CD14-positive monocyte (primary cell): ENCODE results near the gene ASCC2. TPM values are rescaled to one million over a fixed set of nuclear protein-coding genes. Genes with fewer than 3 reads are reported as not detected.

Source experiments
- DNase-seq, 3 donors: peaks; one replicate each; pipeline ENCODE4 v3.0.0-alpha.2; 2011 to 2022
- H2AFZ ChIP-seq: 2 replicates; pipeline ENCODE4 v1.6.0; 2012; ENCODE audit warnings: mild to moderate bottlenecking, low read depth, low read length, inconsistent platforms; ENCODE audit not compliant: insufficient read depth, poor library complexity, severe bottlenecking
- H3K27ac ChIP-seq, 2 donors: 1 replicate in 1 of 2; 2 replicates in 1 of 2; pipeline ENCODE4 v1.5.1; 2012 to 2013; ENCODE audit warnings: low read length in 2 of 2, control low read depth in 1 of 2, inconsistent platforms in 1 of 2, low read depth in 1 of 2, mild to moderate bottlenecking in 1 of 2
- H3K27me3 ChIP-seq, 2 donors: one replicate each; pipeline versions ENCODE4 v1.6.0 to v1.6.1; 2011 to 2013; ENCODE audit warnings: low read length in 2 of 2; ENCODE audit not compliant: control insufficient read depth in 2 of 2, insufficient read depth in 2 of 2
- H3K36me3 ChIP-seq, 2 donors: replicated peaks in 1 of 2; 1 replicate in 1 of 2; 2 replicates in 1 of 2; pipeline versions ENCODE4 v1.5.1 to v1.6.1; 2012 to 2013; ENCODE audit warnings: low read length in 2 of 2, control low read depth in 1 of 2, inconsistent platforms in 1 of 2, mild to moderate bottlenecking in 1 of 2; ENCODE audit not compliant: insufficient read depth in 2 of 2, control insufficient read depth in 1 of 2
- H3K4me1 ChIP-seq, 2 donors: 1 replicate in 1 of 2; 2 replicates in 1 of 2; pipeline versions ENCODE4 v1.5.1 to v1.6.1; 2012 to 2013; ENCODE audit warnings: low read length in 2 of 2, control low read depth in 1 of 2, inconsistent platforms in 1 of 2, mild to moderate bottlenecking in 1 of 2, moderate library complexity in 1 of 2; ENCODE audit not compliant: insufficient read depth in 2 of 2, control insufficient read depth in 1 of 2
- H3K4me2 ChIP-seq: replicated peaks from 2 replicates; pipeline ENCODE3; 2012; ENCODE audit warnings: low read length, moderate library complexity, mild to moderate bottlenecking; ENCODE audit not compliant: poor library complexity, severe bottlenecking; ENCODE audit errors: extremely low read depth
- H3K4me3 ChIP-seq, 3 experiments: fragments of 200-600 bp in 1 of 3; sonication (generic) in 1 of 3; replicated peaks in 1 of 3; 1 replicate in 2 of 3; 2 replicates in 1 of 3; pipeline ENCODE4 v1.5.1; 2011 to 2013; ENCODE audit warnings: low read length in 3 of 3, mild to moderate bottlenecking in 3 of 3, control low read depth in 2 of 3, low read depth in 2 of 3, inconsistent platforms in 1 of 3, moderate library complexity in 1 of 3
- H3K79me2 ChIP-seq: 2 replicates; pipeline ENCODE4 v1.6.0; 2012; ENCODE audit warnings: mild to moderate bottlenecking, control low read depth, inconsistent platforms, low read length, moderate library complexity; ENCODE audit not compliant: insufficient read depth
- H3K9ac ChIP-seq: 2 replicates; pipeline ENCODE4 v1.6.0; 2017; ENCODE audit warnings: low read length, mild to moderate bottlenecking; ENCODE audit not compliant: insufficient read depth, poor library complexity, severe bottlenecking
- H3K9me3 ChIP-seq, 2 donors: replicated peaks in 1 of 2; 1 replicate in 1 of 2; 2 replicates in 1 of 2; pipeline versions ENCODE4 v1.5.1 to v1.6.1; 2012 to 2013; ENCODE audit warnings: low read length in 2 of 2, control low read depth in 1 of 2; ENCODE audit not compliant: control insufficient read depth in 1 of 2, insufficient read depth in 1 of 2
- H4K20me1 ChIP-seq: 2 replicates; pipeline ENCODE4 v1.6.0; 2012; ENCODE audit warnings: mild to moderate bottlenecking, low read length, control low read depth, moderate library complexity; ENCODE audit not compliant: insufficient read depth
- H3K27ac Mint-ChIP-seq, 7 donors: one replicate each; pipeline ENCODE4 v1.8.0; 2020; ENCODE audit warnings: mild to moderate bottlenecking in 7 of 7, mixed read lengths in 7 of 7, moderate library complexity in 6 of 7, inconsistent platforms in 2 of 7
- H3K27me3 Mint-ChIP-seq, 3 donors: one replicate each; pipeline ENCODE4 v1.8.0; 2021 to 2022; ENCODE audit warnings: low read depth in 3 of 3, mild to moderate bottlenecking in 3 of 3, mixed read lengths in 3 of 3, moderate library complexity in 3 of 3, inconsistent platforms in 1 of 3
- H3K36me3 Mint-ChIP-seq, 2 donors: one replicate each; pipeline ENCODE4 v1.8.0; 2020; ENCODE audit warnings: mixed read lengths in 2 of 2, inconsistent platforms in 1 of 2, mild to moderate bottlenecking in 1 of 2
- H3K4me1 Mint-ChIP-seq: one replicate; pipeline ENCODE4 v1.8.0; 2020; ENCODE audit warnings: mild to moderate bottlenecking, mixed read lengths
- H3K4me3 Mint-ChIP-seq, 2 donors: one replicate each; pipeline ENCODE4 v1.8.0; 2020; ENCODE audit warnings: mild to moderate bottlenecking in 2 of 2, mixed read lengths in 2 of 2, moderate library complexity in 1 of 2
- H3K9me3 Mint-ChIP-seq, 7 donors: one replicate each; pipeline ENCODE4 v1.8.0; 2020 to 2022; ENCODE audit warnings: mixed read lengths in 7 of 7, mild to moderate bottlenecking in 6 of 7, moderate library complexity in 6 of 7, inconsistent platforms in 2 of 7
- WGBS: methylation state at CpG from one replicate; pipeline ENCODE4 v1.1.5; 2013; ENCODE audit warnings: missing lambda C conversion rate; ENCODE audit not compliant: insufficient coverage; 5-methylcytosine and 5-hydroxymethylcytosine counted together
- intact Hi-C, 2 donors: fragments of 100-400 bp; cut with micrococcal nuclease; formaldehyde crosslinking; loops; one replicate each; pipeline versions ENCODE4 v1.15.0 to v1.15.1; 2023
- polyA plus RNA-seq, 3 donors: library from polyadenylated mRNA; depleted of rRNA in 1 of 3; unstranded in 2 of 3; stranded (reverse) in 1 of 3; fragments of 300-500 nt in 2 of 3; fragments of >200 nt in 1 of 3; fragmentation: Illumina TruSeq in 2 of 3; gene quantifications; 1 replicate in 2 of 3; 2 replicates in 1 of 3; pipeline ENCODE4 v1.2.3, GENCODE V29; 2012 to 2021
- small RNA-seq: library from RNA; depleted of rRNA; stranded (forward); fragments of <200 nt; gene quantifications from one replicate; pipeline ENCODE3, GENCODE V24; 2012; ENCODE audit warnings: low read depth; ENCODE audit not compliant: insufficient read length
- TF ChIP-seq, protein P1 (sequence below): fragments of 200-600 bp; IDR thresholded peaks from one replicate; pipeline ENCODE4 v1.8.0; 2022; ENCODE audit warnings: antibody characterized with exemption, mild to moderate bottlenecking

Gene ASCC2
- polyA plus RNA-seq, 3 donors = 23.8 to 77.2 (median 39.6) TPM

- Mint-ChIP-seq H3K27me3 (peaks cover under 1 to 4% (median 1%) of the 10 kb centered on the region in 3 donors), H3K27ac (no peak overlapping the region), H3K9me3 (peaks cover 0 to 2% (median 0%) of the 10 kb centered on the region in 7 donors), H3K4me1 (no peaks in the 10 kb centered on the region), H3K4me3 (no peak overlapping the region), H3K36me3 (peaks cover 59 to 83% of the 10 kb centered on the region in 2 donors)
- H3K9ac ChIP-seq = no peak overlapping the region
- no peaks in the 10 kb centered on the region for H3K4me1 ChIP-seq
- DNase-seq = no peak
- WGBS = 94% methylated on average over 17 of the region's 17 CpGs
- no peak overlapping the region for H3K4me2 ChIP-seq
- no peak overlapping the region for H2AFZ ChIP-seq
- intact Hi-C loops = no loop called here
- H3K4me3 ChIP-seq = no peak overlapping the region
- H3K36me3 ChIP-seq = peaks cover 35 to 60% of the 10 kb centered on the region in 2 donors
- TF ChIP-seq, protein P1, sequence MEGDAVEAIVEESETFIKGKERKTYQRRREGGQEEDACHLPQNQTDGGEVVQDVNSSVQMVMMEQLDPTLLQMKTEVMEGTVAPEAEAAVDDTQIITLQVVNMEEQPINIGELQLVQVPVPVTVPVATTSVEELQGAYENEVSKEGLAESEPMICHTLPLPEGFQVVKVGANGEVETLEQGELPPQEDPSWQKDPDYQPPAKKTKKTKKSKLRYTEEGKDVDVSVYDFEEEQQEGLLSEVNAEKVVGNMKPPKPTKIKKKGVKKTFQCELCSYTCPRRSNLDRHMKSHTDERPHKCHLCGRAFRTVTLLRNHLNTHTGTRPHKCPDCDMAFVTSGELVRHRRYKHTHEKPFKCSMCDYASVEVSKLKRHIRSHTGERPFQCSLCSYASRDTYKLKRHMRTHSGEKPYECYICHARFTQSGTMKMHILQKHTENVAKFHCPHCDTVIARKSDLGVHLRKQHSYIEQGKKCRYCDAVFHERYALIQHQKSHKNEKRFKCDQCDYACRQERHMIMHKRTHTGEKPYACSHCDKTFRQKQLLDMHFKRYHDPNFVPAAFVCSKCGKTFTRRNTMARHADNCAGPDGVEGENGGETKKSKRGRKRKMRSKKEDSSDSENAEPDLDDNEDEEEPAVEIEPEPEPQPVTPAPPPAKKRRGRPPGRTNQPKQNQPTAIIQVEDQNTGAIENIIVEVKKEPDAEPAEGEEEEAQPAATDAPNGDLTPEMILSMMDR = no peak
- H3K79me2 ChIP-seq = no peaks in the 10 kb centered on the region
- H4K20me1 ChIP-seq = no peaks in the 10 kb centered on the region
- no peaks in the 10 kb centered on the region for H3K27me3 ChIP-seq
- H3K27ac ChIP-seq = no peak overlapping the region
- no peaks in the 10 kb centered on the region for H3K9me3 ChIP-seq
These were observed 98.7 kb downstream of the ASCC2 start for GRCh38 chr22:29739346-29739875.

Small RNAs within 50 kb of the gene (small RNA-seq; reads per million reads assigned to genes)
- gene RF00019 = not detected

Other genes with a start within 250 kb of the ASCC2 start
- gene NF2, start 234.6 kb downstream of the ASCC2 start, polyA plus RNA-seq = 10 to 100 TPM in 1 of 3 donors, 1 to 10 TPM in 2; 7.7 to 15.5 (median 8.4) TPM
- under 1 TPM in 2 of 3 donors, not detected in 1; 0.11 to 0.14 TPM for gene CABP7, start 118.3 kb downstream of the ASCC2 start, polyA plus RNA-seq
- 10 to 100 TPM; 27.1 to 79.4 (median 59.3) TPM for gene ZMAT5, start 71.3 kb downstream of the ASCC2 start, polyA plus RNA-seq
- 100 to 1,000 TPM in 2 of 3 donors, 10 to 100 TPM in 1; 99.0 to 314 (median 287) TPM for gene UQCR10, start 70.9 kb downstream of the ASCC2 start, polyA plus RNA-seq
- gene MTMR3, start 44.9 kb upstream of the ASCC2 start, polyA plus RNA-seq = 10 to 100 TPM; 23.4 to 86.1 (median 30.2) TPM
- gene HORMAD2, start 242.2 kb upstream of the ASCC2 start, polyA plus RNA-seq = not detected